D341Med (cell line): ENCODE data around the gene APOD.

Source experiments
- DNase-seq: peaks from one replicate; pipeline ENCODE4 v3.0.0; 2012; ENCODE audit warnings: low spot score

APOD gene

DNA sequence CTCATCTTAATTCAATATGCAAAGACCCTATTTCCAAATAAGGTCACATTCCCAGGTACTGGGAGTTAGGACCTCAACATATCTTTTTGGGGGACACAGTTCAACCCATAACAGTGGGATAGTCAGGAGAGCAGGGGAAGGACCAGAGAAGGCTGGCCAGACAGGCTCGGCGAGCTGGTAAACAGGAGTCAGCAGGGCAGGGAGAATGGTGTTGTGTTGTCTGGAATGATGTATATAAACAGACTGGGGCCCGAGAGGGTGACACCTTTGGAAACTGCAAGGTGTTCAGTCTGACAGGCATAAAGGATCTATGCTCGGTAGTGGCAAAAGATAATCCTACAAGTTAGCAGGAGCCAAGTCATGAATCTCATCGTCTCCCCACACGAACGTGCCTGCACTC lies 30.5 kb downstream of the APOD start:
- no peak for DNase-seq

GRCh38 chr3:195551381-195551978 lies 32.3 kb downstream of the APOD start:
- DNase-seq: peak; percentile 66

GRCh38 chr3:195550723-195551122 lies 33.0 kb downstream of the APOD start:
- DNase-seq: no peak

GRCh38 chr3:195549931-195550519 lies 33.7 kb downstream of the APOD start:
- DNase-seq: no peak

- no peak for DNase-seq
These were observed 34.8 kb downstream of the APOD start for GRCh38 chr3:195548987-195549386.

GRCh38 chr3:195548501-195548900 lies 35.2 kb downstream of the APOD start:
- no peak for DNase-seq

DNA sequence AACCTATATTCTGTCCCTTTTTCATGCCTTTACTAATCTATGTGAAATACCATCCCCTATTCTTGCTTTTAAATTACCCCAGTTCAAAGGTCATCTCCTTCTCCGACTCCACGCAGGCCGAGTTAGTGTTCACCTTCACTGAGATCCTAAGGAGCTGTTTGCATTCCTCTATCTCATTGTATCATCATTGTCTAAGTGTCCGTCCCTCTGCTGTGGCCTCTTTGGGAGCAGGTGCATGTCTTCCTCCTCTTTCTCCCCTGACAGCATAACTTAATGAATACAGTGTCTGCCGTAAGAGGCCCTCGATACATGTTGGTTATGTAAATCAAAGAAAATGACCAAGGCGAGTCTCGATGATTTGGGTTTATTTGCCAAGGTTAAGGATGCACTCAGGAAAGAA lies 35.7 kb downstream of the APOD start:
- no peak for DNase-seq

DNA sequence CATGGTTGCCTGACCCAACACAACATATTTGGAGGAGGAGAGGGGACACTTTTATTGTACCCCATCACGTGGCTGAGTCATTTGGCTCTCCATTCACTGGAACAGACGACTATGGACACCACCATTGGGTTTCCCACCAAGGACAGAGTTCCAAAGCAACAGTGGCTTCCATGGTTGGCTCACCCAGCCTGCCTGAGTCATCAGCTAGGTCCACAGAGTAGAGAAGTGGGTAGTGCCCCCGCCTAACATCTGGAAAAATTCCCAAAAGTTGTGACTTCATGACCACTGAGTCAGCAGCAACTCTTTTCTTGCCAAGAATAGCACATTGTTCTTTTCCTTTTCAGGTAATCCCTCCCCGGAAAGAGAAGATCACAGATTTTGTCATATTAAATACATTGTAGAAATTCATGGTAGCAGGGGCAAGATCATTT lies 37.6 kb downstream of the APOD start:
- no peak for DNase-seq

DNA sequence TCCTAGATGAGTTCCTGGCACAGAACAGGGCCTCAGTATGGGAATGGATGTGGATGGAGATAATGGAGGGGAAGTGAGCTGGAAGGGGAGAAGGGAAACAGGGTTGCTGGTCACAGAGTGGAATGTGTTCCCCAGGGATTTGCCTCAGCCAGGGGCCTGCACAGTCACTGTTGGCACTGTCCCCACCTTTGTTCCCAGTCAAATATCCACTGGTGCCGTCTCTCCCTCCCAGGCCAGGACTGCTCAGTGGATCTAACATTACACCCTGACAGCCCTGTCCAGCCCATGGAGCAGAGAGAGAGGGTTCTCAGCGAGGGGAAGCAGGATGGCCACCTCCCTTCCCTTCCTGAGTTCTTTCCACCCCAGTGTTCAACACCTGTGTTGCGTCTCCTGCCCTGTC lies 39.1 kb downstream of the APOD start:
- DNase-seq: no peak

GRCh38 chr3:195544230-195544536 lies 39.6 kb downstream of the APOD start:
- no peak for DNase-seq

DNA sequence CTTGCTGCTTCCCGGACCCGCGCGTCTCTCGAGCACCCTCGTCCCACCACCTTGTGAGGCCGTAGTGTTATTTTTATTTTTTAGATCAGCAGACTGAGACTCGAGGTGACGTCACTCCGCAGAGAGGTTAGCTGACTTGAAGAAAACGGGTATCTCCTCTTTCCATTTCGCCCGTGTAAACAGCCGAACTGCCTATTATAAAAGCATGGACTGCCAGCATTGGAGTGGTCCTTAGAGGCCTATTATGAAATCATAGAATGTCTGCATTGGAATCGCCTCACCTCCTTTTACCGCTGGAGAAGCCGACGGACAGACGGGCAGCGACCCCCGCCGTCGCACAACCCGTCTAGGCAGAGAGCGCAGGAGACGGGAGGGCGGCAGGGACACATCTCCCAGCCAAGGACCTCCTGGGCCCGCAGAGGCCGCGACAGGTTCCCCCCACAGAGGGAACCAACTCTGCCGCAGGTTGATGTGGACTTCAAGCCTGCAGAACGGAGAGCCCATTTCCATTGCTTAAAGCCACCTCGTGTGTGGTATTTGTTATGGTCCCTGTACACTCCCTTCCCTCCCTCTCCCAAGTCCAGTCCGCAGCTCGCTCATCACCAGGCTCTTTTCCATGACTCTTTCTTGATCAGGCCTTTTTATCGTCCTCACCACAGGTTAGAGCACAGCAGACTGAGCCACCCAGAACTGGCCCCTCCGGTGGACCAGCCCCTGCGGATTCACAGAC lies 40.1 kb downstream of the APOD start:
- peak; percentile 51 for DNase-seq

GRCh38 chr3:195542698-195543499 lies 40.8 kb downstream of the APOD start, which contains the start of gene PPP1R2:
TSS of gene PPP1R2 (minus strand) at chr3:195543325. CDS start at chr3:195543025, 300 bp downstream.
- DNase-seq: peak; percentile 98

DNA sequence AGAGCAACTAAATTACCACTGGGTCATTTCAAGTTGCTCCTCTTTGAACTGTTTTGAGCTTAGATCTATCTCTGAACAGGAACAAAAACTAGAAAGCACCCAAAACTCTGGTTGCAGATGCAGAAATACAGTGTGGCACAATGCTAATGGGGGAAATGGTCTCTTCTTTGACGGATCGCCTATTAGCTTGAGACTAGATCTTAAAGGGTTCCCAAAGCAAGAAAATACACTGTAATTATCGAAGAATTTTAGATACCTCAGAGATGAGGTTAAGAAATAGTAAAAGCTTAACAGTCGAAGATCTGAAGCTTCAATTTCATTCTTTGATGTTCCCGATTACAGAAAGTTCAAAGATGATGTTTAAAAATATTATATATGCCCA lies 41.4 kb downstream of the APOD start:
- no peak for DNase-seq

DNA sequence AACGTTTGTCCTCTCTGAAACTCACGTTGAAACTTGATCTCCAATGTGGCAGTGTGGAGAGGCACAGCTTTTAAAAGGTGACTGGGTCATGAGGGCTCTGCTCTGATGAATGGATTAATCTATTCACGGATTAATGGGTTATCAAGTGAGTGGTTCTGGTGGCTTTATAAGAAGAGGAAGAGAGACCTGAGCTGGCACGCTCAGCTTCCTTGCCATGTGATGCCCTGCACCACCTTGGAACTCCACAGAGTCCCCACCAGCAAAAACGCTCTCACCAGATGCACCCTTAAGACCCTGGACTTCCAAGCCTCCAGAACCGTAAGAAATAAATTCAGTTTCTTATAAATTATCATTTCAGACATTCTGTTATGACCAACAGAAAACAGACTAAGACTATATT lies 43.2 kb downstream of the APOD start:
- DNase-seq: no peak

GRCh38 chr3:195540027-195540426 lies 43.7 kb downstream of the APOD start:
- no peak for DNase-seq

DNA sequence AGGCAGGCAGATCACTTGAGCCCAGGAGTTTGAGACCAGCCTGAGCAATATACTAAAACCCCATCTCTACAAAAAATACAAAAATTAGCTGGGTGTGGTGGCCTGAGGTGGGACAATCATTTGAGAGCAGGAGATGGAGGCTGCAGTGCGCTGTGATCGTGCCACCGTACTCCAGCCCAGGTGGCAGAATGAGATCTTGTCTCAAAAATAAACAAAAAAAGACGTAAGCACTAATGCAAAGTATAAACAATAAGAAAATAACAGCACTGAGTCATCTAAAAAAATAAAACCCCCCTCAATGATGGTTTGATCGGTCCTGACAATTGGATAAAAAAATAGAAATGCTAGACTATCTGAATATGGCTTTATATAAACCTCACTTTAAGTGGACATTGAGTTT lies 44.3 kb downstream of the APOD start:
- no peak for DNase-seq

GRCh38 chr3:195537995-195538394 lies 45.7 kb downstream of the APOD start:
- no peak for DNase-seq

DNA sequence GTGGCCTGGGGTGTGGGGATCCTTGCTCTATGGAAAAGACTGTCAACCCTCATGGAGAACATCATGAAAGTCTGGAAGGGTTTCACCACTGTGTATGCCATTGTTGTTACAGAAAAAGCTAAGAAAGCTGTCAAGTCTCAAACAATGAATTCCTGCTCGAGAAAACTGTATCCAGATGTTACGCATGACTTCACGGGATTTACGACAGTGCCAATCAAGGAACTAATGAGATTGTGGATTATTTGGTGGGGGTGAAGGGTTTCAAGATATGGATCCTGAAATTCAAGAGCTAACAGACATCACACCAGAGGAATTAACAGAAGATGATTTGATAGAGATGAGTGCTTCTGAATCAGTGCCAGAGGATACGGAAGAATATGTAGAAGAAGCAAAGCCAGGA lies 48.4 kb downstream of the APOD start:
- no peak for DNase-seq

GRCh38 chr3:195532834-195533233 lies 50.9 kb downstream of the APOD start:
- DNase-seq: no peak

DNA sequence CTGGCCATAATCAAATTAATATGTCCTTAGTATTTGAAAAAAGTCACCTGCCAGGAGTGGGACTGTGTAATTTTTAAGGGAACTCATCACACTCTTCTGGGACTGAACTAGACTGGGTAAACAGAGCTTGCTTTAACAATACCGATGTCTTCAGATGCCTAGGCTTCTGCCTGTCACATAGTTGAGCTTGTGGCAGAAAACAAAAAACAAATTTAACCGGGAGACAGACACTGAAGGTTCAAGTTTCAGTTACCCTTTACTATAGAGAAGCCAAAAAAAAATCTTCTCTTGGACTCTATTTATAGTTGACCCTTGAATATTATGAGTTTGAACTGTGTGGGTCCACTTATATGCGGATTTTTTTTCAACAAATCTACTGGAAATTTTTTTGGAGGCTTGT lies 51.4 kb downstream of the APOD start:
- no peak for DNase-seq

GRCh38 chr3:195531683-195532082 lies 52.1 kb downstream of the APOD start:
- no peak for DNase-seq

- DNase-seq: no peak
These were observed 57.2 kb downstream of the APOD start for GRCh38 chr3:195526492-195526891.
